Psoas muscle (tissue), 8 donors: ENCODE results near the gene SP3. TPM values are rescaled to one million over a fixed set of nuclear protein-coding genes. Genes with fewer than 3 reads are reported as not detected.

ENCODE experiments used
- ATAC-seq, 4 donors: fragments of 200-7000 bp; cut with Tn5 transposase; one replicate each; pipeline ENCODE4 v1.9.1; 2020; ENCODE audit warnings: moderate library complexity in 3 of 4, mild to moderate bottlenecking in 2 of 4
- DNase-seq, 2 donors: peaks; one replicate each; pipeline ENCODE4 v3.0.0-alpha.2; 2020
- H3K27ac ChIP-seq: fragments of 200-600 bp; one replicate; pipeline ENCODE4 v1.8.0; 2022
- H3K27me3 ChIP-seq, 3 donors: fragments of 200-600 bp in 1 of 3; one replicate each; pipeline versions ENCODE4 v1.6.1 to v1.8.0; 2013 to 2022; ENCODE audit warnings: low read length in 2 of 3, mild to moderate bottlenecking in 2 of 3, moderate library complexity in 1 of 3; ENCODE audit not compliant: insufficient read depth in 3 of 3
- H3K36me3 ChIP-seq, 2 donors: fragments of 200-600 bp in 1 of 2; one replicate each; pipeline versions ENCODE4 v1.6.1 to v1.8.0; 2013 to 2022; ENCODE audit warnings: low read depth in 1 of 2, mild to moderate bottlenecking in 1 of 2, moderate library complexity in 1 of 2; ENCODE audit not compliant: insufficient read depth in 1 of 2
- H3K4me1 ChIP-seq: fragments of 200-600 bp; one replicate; pipeline ENCODE4 v1.8.0; 2022
- H3K4me3 ChIP-seq: fragments of 200-600 bp; one replicate; pipeline ENCODE4 v1.8.0; 2022; ENCODE audit warnings: mild to moderate bottlenecking
- H3K9me3 ChIP-seq: fragments of 200-600 bp; one replicate; pipeline ENCODE4 v1.8.0; 2022
- WGBS, 3 donors: extraction: QIAGEN DNeasy Blood & Tissue Kit; methylation state at CpG; one replicate each; pipeline versions ENCODE4 v1.1.6 to v1.1.7; 2013; 5-methylcytosine and 5-hydroxymethylcytosine counted together
- intact Hi-C, 2 donors: fragments of 100-400 bp; cut with DNase I; formaldehyde crosslinking; loops; one replicate each; pipeline versions ENCODE4 v1.11.0 to v1.14.2; 2022
- polyA plus RNA-seq, 3 donors: library from polyadenylated mRNA; stranded (reverse); fragments of 200-250 nt; gene quantifications; one replicate each; pipeline ENCODE4 v1.2.3, GENCODE V29; 2013
- total RNA-seq, 4 donors: library from RNA; stranded (reverse); fragmentation: NEBNext Ultra II Directional in 2 of 4; extraction: Animal tissue kit (Norgen Biotek cat#: 25700) in 2 of 4; gene quantifications; one replicate each; pipeline versions ENCODE4 v1.2.1 to v1.2.4, GENCODE V29; 2021 to 2023
- TF ChIP-seq, protein P1 (sequence below): fragments of 200-600 bp; IDR thresholded peaks from one replicate; pipeline ENCODE4 v1.8.0; 2022; ENCODE audit warnings: antibody characterized with exemption
- donor health status: healthy with polysubstance abuse.
- donor health status: DM: no; HTN: no; CAD: no; lungs with moderate emphysema.
- donor health status: Bipolar disorder and iron deficiency.
- donor health status: healthy.
- donor health status: DM: yes; HTN: yes; CAD: no.
- donor health status: DM: no; HTN: no; CAD: no.
- donor health status: DM: no; HTN: no; CAD: no.
- donor health status: DM: yes; HTN: yes; CAD: no.

SP3 gene
- total and polyA plus RNA-seq, 7 donors: 13.9 to 52.0 (median 38.2) TPM

DNA sequence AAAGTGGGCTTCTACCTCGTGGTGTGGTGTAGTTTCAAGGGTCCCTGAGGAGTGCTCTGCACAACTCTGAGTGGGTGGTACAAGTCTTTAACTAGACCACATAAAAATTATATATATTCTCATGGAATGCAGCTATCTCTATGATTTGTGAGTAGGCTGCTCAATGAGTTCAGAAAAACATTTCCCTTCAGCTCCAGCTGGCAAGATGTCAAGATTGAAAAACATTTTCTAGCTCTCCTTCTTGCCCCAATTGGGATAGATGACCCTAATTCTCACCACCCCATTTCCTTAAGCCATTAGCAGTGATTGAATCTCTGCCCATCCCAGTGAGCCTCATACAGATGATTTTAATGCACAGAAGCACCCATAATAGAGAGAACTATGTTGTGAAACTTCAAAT, 28.3 kb upstream of the SP3 start:
- Histone ChIP-seq H3K27ac (no peak overlapping the region), H3K9me3 (no peaks in the 10 kb centered on the region), H3K27me3 (no peaks in the 10 kb centered on the region), H3K36me3 (no peaks in the 10 kb centered on the region), H3K4me1 (peaks cover 25% of the 10 kb centered on the region), H3K4me3 (no peak overlapping the region)
- ATAC-seq: no peak
- DNase-seq: no peak
- TF ChIP-seq, protein P1, sequence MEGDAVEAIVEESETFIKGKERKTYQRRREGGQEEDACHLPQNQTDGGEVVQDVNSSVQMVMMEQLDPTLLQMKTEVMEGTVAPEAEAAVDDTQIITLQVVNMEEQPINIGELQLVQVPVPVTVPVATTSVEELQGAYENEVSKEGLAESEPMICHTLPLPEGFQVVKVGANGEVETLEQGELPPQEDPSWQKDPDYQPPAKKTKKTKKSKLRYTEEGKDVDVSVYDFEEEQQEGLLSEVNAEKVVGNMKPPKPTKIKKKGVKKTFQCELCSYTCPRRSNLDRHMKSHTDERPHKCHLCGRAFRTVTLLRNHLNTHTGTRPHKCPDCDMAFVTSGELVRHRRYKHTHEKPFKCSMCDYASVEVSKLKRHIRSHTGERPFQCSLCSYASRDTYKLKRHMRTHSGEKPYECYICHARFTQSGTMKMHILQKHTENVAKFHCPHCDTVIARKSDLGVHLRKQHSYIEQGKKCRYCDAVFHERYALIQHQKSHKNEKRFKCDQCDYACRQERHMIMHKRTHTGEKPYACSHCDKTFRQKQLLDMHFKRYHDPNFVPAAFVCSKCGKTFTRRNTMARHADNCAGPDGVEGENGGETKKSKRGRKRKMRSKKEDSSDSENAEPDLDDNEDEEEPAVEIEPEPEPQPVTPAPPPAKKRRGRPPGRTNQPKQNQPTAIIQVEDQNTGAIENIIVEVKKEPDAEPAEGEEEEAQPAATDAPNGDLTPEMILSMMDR: no peak
- intact Hi-C loops: no loop called here
- WGBS, 3 donors: 27 to 50% (median 39%) methylated on average over 1 of the region's 1 CpG

- ATAC-seq: peak in 3 of 4 donors; percentile 54 to 60 (median 56)
- intact Hi-C loops: no loop called here
- Histone ChIP-seq H3K4me3 (no peak overlapping the region), H3K27ac (peak overlapping the region; percentile 28), H3K9me3 (no peaks in the 10 kb centered on the region), H3K27me3 (no peaks in the 10 kb centered on the region), H3K36me3 (no peaks in the 10 kb centered on the region), H3K4me1 (peaks cover 11% of the 10 kb centered on the region)
- TF ChIP-seq, protein P1: no peak
- 50 to 55% (median 54%) methylated on average over 5 of the region's 5 CpGs for WGBS, 3 donors
- DNase-seq: peak; percentile 83 to 91
Observed at GRCh38 chr2:173991856-173992588, 26.8 kb upstream of the SP3 start.

- peak overlapping the region; percentile 9 for H3K4me3 ChIP-seq
Observed at GRCh38 chr2:173990970-173991819, 26.0 kb upstream of the SP3 start.

GRCh38 chr2:173990245-173990644, 25.1 kb upstream of the SP3 start:
- ATAC-seq: peak in 2 of 4 donors; percentile 18 to 20

More at GRCh38 chr2:173990970-173991819, 26.0 kb upstream of the SP3 start:
- WGBS, 3 donors: 14 to 16% (median 15%) methylated on average over 13 of the region's 13 CpGs
- no peaks in the 10 kb centered on the region for H3K27me3 ChIP-seq
- peak overlapping the region; percentile 28 for H3K27ac ChIP-seq
- DNase-seq: peak; percentile 81 to 90
- peak; percentile 57 to 79 (median 70) for ATAC-seq
- peaks cover 11% of the 10 kb centered on the region for H3K4me1 ChIP-seq
- no peaks in the 10 kb centered on the region for H3K36me3 ChIP-seq
- intact Hi-C loops: no loop called here
- TF ChIP-seq, protein P1: no peak
- no peaks in the 10 kb centered on the region for H3K9me3 ChIP-seq

More at GRCh38 chr2:173990245-173990644, 25.1 kb upstream of the SP3 start:
- no peak overlapping the region for H3K4me3 ChIP-seq
- 45 to 51% (median 48%) methylated on average over 6 of the region's 6 CpGs for WGBS, 3 donors
- no peaks in the 10 kb centered on the region for H3K9me3 ChIP-seq
- no peak overlapping the region for H3K27ac ChIP-seq
- DNase-seq: no peak
- H3K4me1 ChIP-seq: peaks cover 11% of the 10 kb centered on the region
- intact Hi-C loops: no loop called here
- H3K27me3 ChIP-seq: no peaks in the 10 kb centered on the region
- no peaks in the 10 kb centered on the region for H3K36me3 ChIP-seq
- TF ChIP-seq, protein P1: no peak
